OCI-LY3 (cell line): Measurements from ENCODE around the gene KCTD15.

Source experiments
- CTCF ChIP-seq: fragments of 200-600, 300-600 bp; sonication (generic); IDR thresholded peaks from 2 replicates; pipeline ENCODE4 v1.5.1; 2014; ENCODE audit warnings: antibody characterized with exemption, low read length, low read depth
- EZH2phosphoT487 ChIP-seq: fragments of 200-600 bp; shearing (Covaris generic); IDR thresholded peaks from 2 replicates; pipeline ENCODE4 v1.6.1; 2018; ENCODE audit warnings: antibody characterized with exemption, mixed run types, low read depth

- TF ChIP-seq EZH2phosphoT487 (no peak), CTCF (no peak)
Observed at GRCh38 chr19:33748231-33748630, 48.4 kb upstream of the KCTD15 start.
